Activated B cell treated with CpG ODN at 0.5 μM for 24 hours (primary cell): Measurements from ENCODE around the gene DENND5A. TPM values are rescaled to one million over a fixed set of nuclear protein-coding genes. Genes with fewer than 3 reads are reported as not detected.

Source experiments
- ATAC-seq: fragments of 200-7000 bp; cut with Tn5 transposase; one replicate; pipeline ENCODE4 v1.10.0; 2021; ENCODE audit warnings: low read depth, mild to moderate bottlenecking, moderate library complexity
- CTCF ChIA-PET: fragments of 350-600 bp; sonication (Branson Sonifier 250); formaldehyde crosslinking; loops from one replicate; lab custom pipeline; 2021; ENCODE audit warnings: antibody characterized with exemption; lab: Charles Lee
- POLR2A ChIA-PET: fragments of 350-600 bp; sonication (Branson Sonifier 250); formaldehyde crosslinking; loops from one replicate; lab custom pipeline; 2021; ENCODE audit warnings: antibody characterized with exemption; lab: Charles Lee
- DNase-seq: peaks from one replicate; pipeline ENCODE4 v3.0.0; 2022
- H3K27ac Mint-ChIP-seq: one replicate; pipeline ENCODE4 v1.8.0; 2020; ENCODE audit warnings: mixed read lengths
- H3K27me3 Mint-ChIP-seq: one replicate; pipeline ENCODE4 v1.8.0; 2021; ENCODE audit warnings: mixed read lengths
- H3K36me3 Mint-ChIP-seq: one replicate; pipeline ENCODE4 v1.8.0; 2021; ENCODE audit warnings: low read depth, mixed read lengths
- H3K4me1 Mint-ChIP-seq: one replicate; pipeline ENCODE4 v1.8.0; 2021; ENCODE audit warnings: mixed read lengths
- H3K4me3 Mint-ChIP-seq: one replicate; pipeline ENCODE4 v1.8.0; 2020; ENCODE audit warnings: mild to moderate bottlenecking, mixed read lengths
- H3K9me3 Mint-ChIP-seq: one replicate; pipeline ENCODE4 v1.8.0; 2020; ENCODE audit warnings: mixed read lengths
- intact Hi-C: fragments of 100-400 bp; cut with micrococcal nuclease; formaldehyde crosslinking; loops from one replicate; pipeline ENCODE4 v1.15.1; 2024
- total RNA-seq: library from RNA; stranded (reverse); gene quantifications from 2 replicates; pipeline ENCODE4 v1.2.3, GENCODE V29; 2022
- TF ChIP-seq, protein P1 (sequence below): fragments of 200-600 bp; IDR thresholded peaks from one replicate; pipeline ENCODE4 v1.8.0; 2022; ENCODE audit warnings: antibody characterized with exemption, mild to moderate bottlenecking

The DENND5A gene
- total RNA-seq, 1 donor from 2014 or later = 24.4 TPM

- Mint-ChIP-seq H3K4me1 (no peaks in the 10 kb centered on the region), H3K4me3 (no peak overlapping the region), H3K36me3 (peaks cover 87% of the 10 kb centered on the region), H3K27me3 (no peaks in the 10 kb centered on the region), H3K9me3 (no peaks in the 10 kb centered on the region), H3K27ac (no peak overlapping the region)
- ChIA-PET POLR2A (no interaction called here), CTCF (no interaction called here)
- intact Hi-C loops = no loop called here
- ATAC-seq = no peak
- DNase-seq = no peak
- TF ChIP-seq, protein P1, sequence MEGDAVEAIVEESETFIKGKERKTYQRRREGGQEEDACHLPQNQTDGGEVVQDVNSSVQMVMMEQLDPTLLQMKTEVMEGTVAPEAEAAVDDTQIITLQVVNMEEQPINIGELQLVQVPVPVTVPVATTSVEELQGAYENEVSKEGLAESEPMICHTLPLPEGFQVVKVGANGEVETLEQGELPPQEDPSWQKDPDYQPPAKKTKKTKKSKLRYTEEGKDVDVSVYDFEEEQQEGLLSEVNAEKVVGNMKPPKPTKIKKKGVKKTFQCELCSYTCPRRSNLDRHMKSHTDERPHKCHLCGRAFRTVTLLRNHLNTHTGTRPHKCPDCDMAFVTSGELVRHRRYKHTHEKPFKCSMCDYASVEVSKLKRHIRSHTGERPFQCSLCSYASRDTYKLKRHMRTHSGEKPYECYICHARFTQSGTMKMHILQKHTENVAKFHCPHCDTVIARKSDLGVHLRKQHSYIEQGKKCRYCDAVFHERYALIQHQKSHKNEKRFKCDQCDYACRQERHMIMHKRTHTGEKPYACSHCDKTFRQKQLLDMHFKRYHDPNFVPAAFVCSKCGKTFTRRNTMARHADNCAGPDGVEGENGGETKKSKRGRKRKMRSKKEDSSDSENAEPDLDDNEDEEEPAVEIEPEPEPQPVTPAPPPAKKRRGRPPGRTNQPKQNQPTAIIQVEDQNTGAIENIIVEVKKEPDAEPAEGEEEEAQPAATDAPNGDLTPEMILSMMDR = no peak
Measured at GRCh38 chr11:9148727-9149126, 116.4 kb downstream of the DENND5A start.

- H3K36me3 Mint-ChIP-seq = peaks cover 91% of the 10 kb centered on the region
- no peak for DNase-seq
- intact Hi-C loops = no loop called here
- ChIA-PET CTCF (no interaction called here), POLR2A (interaction anchor here (0.7 kb wide), 1 partner anchor 1944 kb away, joined by 5 read pairs; no protein-coding TSS in a partner anchor)
- no peaks in the 10 kb centered on the region for H3K27me3 Mint-ChIP-seq
- TF ChIP-seq, protein P1 = no peak
- no peak overlapping the region for H3K27ac Mint-ChIP-seq
- no peaks in the 10 kb centered on the region for H3K9me3 Mint-ChIP-seq
- H3K4me1 Mint-ChIP-seq = no peaks in the 10 kb centered on the region
- H3K4me3 Mint-ChIP-seq = no peak overlapping the region
- ATAC-seq = no peak
Measured at GRCh38 chr11:9148035-9148434, 117.1 kb downstream of the DENND5A start.

DNA sequence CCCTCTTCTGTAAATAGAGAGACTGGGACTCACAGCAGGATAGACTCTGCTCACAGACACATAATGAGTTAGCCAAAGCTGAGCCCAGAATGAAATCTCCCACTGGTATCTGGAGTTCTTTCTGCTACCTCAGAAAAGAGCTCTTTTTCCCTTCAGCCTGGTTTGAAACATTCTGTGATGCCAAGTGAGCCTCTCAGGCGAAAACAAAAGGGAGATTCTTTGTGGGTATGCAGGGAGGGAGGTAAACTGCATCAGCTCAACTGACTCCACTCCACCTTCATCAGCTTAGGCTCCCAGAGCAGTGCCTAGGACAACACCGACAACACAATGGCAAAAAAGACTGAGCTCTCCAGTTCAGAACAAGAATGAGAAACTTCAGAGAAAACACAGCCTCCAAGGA lies 118.7 kb downstream of the DENND5A start:
- ATAC-seq (no peak), DNase-seq (no peak)
- ChIA-PET POLR2A (no interaction called here), CTCF (interaction anchor here (1.1 kb wide), 1 partner anchor 9 kb away, joined by 3 read pairs; no protein-coding TSS in a partner anchor)
- no peaks in the 10 kb centered on the region for H3K4me1 Mint-ChIP-seq
- H3K27ac Mint-ChIP-seq = no peak overlapping the region
- no peaks in the 10 kb centered on the region for H3K9me3 Mint-ChIP-seq
- TF ChIP-seq, protein P1 = no peak
- no peak overlapping the region for H3K4me3 Mint-ChIP-seq
- H3K36me3 Mint-ChIP-seq = peaks cover 98% of the 10 kb centered on the region
- intact Hi-C loops = no loop called here
- H3K27me3 Mint-ChIP-seq = no peaks in the 10 kb centered on the region

- peaks cover 98% of the 10 kb centered on the region for H3K36me3 Mint-ChIP-seq
- H3K27me3 Mint-ChIP-seq = no peaks in the 10 kb centered on the region
- CTCF ChIA-PET = no interaction called here
Measured at GRCh38 chr11:9145283-9145682, 119.9 kb downstream of the DENND5A start.

GRCh38 chr11:9144828-9145227 lies 120.3 kb downstream of the DENND5A start:
- intact Hi-C loops = no loop called here
- H3K27me3 Mint-ChIP-seq = no peaks in the 10 kb centered on the region

More at GRCh38 chr11:9145283-9145682, 119.9 kb downstream of the DENND5A start:
- TF ChIP-seq, protein P1 = no peak
- Mint-ChIP-seq H3K4me1 (no peaks in the 10 kb centered on the region), H3K27ac (no peak overlapping the region), H3K9me3 (no peaks in the 10 kb centered on the region), H3K4me3 (no peak overlapping the region)
- DNase-seq (no peak), ATAC-seq (no peak)
- intact Hi-C loops = no loop called here
- POLR2A ChIA-PET = no interaction called here

More at GRCh38 chr11:9144828-9145227, 120.3 kb downstream of the DENND5A start:
- Mint-ChIP-seq H3K4me3 (no peak overlapping the region), H3K9me3 (no peaks in the 10 kb centered on the region), H3K27ac (no peak overlapping the region), H3K36me3 (peaks cover 97% of the 10 kb centered on the region), H3K4me1 (no peaks in the 10 kb centered on the region)
- CTCF ChIA-PET = no interaction called here
- POLR2A ChIA-PET = no interaction called here
- DNase-seq = no peak
- TF ChIP-seq, protein P1 = no peak
- no peak for ATAC-seq
